OCI-LY1 (cell line): Measurements from ENCODE around the gene NOCT.

Experiments used
- H2AFZ ChIP-seq: fragments of 200-600 bp; sonication (generic), shearing (Covaris generic); 2 replicates; pipeline ENCODE4 v1.6.0; 2014; ENCODE audit warnings: antibody characterized with exemption, mild to moderate bottlenecking, low read length
- H3F3A ChIP-seq: fragments of 200-600 bp; sonication (generic), shearing (Covaris generic); 2 replicates; pipeline ENCODE4 v1.6.0; 2014; ENCODE audit warnings: mild to moderate bottlenecking, antibody characterized with exemption, low read length, moderate library complexity; ENCODE audit not compliant: insufficient read depth
- H3K27ac ChIP-seq: fragments of 200-600 bp; sonication (generic); 2 replicates; pipeline ENCODE4 v1.5.1; 2014; ENCODE audit warnings: low read length, mixed run types, mild to moderate bottlenecking, low read depth; ENCODE audit not compliant: poor library complexity, severe bottlenecking
- H3K27me3 ChIP-seq: fragments of 200-600 bp; sonication (generic); 2 replicates; pipeline ENCODE4 v1.6.0; 2014; ENCODE audit warnings: antibody characterized with exemption, mild to moderate bottlenecking, low read length, moderate library complexity; ENCODE audit not compliant: insufficient read depth
- H3K36me3 ChIP-seq: fragments of 200-600 bp; sonication (generic); 2 replicates; pipeline ENCODE4 v1.6.1; 2014; ENCODE audit warnings: mild to moderate bottlenecking, antibody characterized with exemption, low read length, moderate library complexity, mixed read lengths; ENCODE audit not compliant: insufficient read depth
- H3K4me1 ChIP-seq: fragments of 200-600 bp; sonication (generic); 2 replicates; pipeline ENCODE4 v1.5.1; 2014; ENCODE audit warnings: mild to moderate bottlenecking, low read length, moderate library complexity; ENCODE audit not compliant: insufficient read depth, severe bottlenecking
- H3K4me2 ChIP-seq: fragments of 200-600 bp; sonication (generic), shearing (Covaris generic); 2 replicates; pipeline ENCODE4 v1.6.1; 2014; ENCODE audit warnings: low read length
- H3K4me3 ChIP-seq: fragments of 200-600 bp; sonication (generic); 2 replicates; pipeline ENCODE4 v1.5.1; 2014; ENCODE audit warnings: low read length, low read depth, mild to moderate bottlenecking, mixed read lengths; ENCODE audit not compliant: poor library complexity, severe bottlenecking
- H3K79me2 ChIP-seq: fragments of 200-600 bp; shearing (Covaris generic); 2 replicates; pipeline ENCODE4 v1.6.1; 2016; ENCODE audit warnings: mixed run types, low read length, mixed read lengths; ENCODE audit not compliant: insufficient read depth
- H3K9ac ChIP-seq: fragments of 200-600 bp; sonication (generic), shearing (Covaris generic); 2 replicates; pipeline ENCODE4 v1.6.1; 2014; ENCODE audit warnings: mild to moderate bottlenecking, low read length, mixed read lengths
- H3K9me2 ChIP-seq: fragments of 200-600 bp; sonication (generic), shearing (Covaris generic); 2 replicates; pipeline ENCODE4 v1.6.1; 2014; ENCODE audit warnings: low read depth, mild to moderate bottlenecking, low read length, mixed read lengths
- H3K9me3 ChIP-seq: fragments of 200-600 bp; shearing (Covaris generic); 2 replicates; pipeline ENCODE4 v1.6.1; 2014; ENCODE audit warnings: low read length, mixed read lengths
- H4K20me1 ChIP-seq: fragments of 200-600 bp; sonication (generic), shearing (Covaris generic); 2 replicates; pipeline ENCODE4 v1.6.0; 2016; ENCODE audit warnings: mild to moderate bottlenecking, low read length; ENCODE audit not compliant: insufficient read depth
- EZH2 ChIP-seq: fragments of 200-600 bp; sonication (generic), shearing (Covaris generic); IDR thresholded peaks from 2 replicates; pipeline ENCODE4 v1.8.0; 2017; ENCODE audit warnings: borderline replicate concordance, mixed run types, mild to moderate bottlenecking, antibody characterized with exemption, low read length, moderate library complexity, mixed read lengths
- TF ChIP-seq, protein P1 (sequence below): fragments of 200-600 bp; sonication (generic), shearing (Covaris generic); IDR thresholded peaks from 2 replicates; pipeline ENCODE4 v1.5.1; 2017; ENCODE audit warnings: mild to moderate bottlenecking, antibody characterized with exemption, low read length, moderate library complexity, mixed read lengths

NOCT gene

DNA sequence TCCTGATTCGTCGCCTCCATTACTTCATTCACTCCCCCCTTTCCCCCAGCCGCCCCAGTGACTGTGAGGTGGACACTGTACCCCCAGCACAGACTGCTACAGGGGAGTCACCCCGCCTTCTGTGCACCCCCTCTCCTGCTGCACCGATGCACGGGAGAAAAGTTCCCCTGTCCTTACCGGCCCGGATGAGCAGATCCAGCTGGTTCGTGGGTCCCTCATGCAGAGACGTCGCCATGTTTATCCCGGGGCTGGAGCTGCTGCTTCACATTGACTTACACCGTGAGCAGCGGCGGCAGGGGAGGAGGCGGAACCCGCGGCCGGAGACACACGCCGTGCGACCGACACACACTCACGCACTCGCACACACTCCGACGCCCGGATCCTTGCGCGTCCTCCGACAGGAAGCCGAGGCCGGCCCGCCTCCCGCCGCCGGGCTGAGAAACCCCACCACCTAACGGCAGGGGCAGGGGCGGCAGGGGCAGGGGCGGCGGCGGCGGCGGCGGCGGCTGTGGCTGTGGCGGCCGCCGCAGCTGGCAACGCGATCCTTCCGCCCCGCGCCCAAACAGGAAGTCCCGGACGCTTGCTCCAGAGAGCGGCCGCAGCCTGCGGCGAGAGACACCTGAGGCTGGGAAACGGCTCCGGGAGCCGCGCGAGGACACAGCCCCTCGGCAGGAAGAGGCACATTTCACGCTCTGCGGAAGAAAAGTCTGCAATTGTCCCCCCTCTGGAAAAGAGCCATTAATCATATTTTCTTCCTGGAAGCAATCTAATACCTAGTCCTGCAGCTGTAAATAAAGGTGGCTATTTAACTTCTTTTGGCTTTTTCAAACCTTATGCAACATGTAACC is 68.6 kb downstream of the NOCT start:
- Histone ChIP-seq H3K4me3 (peak overlapping the region; percentile 97), H3K9ac (peak overlapping the region; percentile 95), H3K9me2 (no peaks in the 10 kb centered on the region), H3F3A (0 out of 2 replicates have a peak, but pooled peaks cover 10% of the 10 kb centered on the region), H3K27me3 (no peaks in the 10 kb centered on the region), H3K36me3 (peaks cover 9% of the 10 kb centered on the region; the same call in 1 of the 2 replicates), H2AFZ (peak overlapping the region; percentile 63), H3K9me3 (no peaks in the 10 kb centered on the region), H3K79me2 (peaks cover 40% of the 10 kb centered on the region), H4K20me1 (peaks cover 2% of the 10 kb centered on the region; the same call in 1 of the 2 replicates), H3K27ac (peak overlapping the region; percentile 96), H3K4me2 (peak overlapping the region; percentile 95), H3K4me1 (peaks cover 45% of the 10 kb centered on the region)
- TF ChIP-seq, protein P1, sequence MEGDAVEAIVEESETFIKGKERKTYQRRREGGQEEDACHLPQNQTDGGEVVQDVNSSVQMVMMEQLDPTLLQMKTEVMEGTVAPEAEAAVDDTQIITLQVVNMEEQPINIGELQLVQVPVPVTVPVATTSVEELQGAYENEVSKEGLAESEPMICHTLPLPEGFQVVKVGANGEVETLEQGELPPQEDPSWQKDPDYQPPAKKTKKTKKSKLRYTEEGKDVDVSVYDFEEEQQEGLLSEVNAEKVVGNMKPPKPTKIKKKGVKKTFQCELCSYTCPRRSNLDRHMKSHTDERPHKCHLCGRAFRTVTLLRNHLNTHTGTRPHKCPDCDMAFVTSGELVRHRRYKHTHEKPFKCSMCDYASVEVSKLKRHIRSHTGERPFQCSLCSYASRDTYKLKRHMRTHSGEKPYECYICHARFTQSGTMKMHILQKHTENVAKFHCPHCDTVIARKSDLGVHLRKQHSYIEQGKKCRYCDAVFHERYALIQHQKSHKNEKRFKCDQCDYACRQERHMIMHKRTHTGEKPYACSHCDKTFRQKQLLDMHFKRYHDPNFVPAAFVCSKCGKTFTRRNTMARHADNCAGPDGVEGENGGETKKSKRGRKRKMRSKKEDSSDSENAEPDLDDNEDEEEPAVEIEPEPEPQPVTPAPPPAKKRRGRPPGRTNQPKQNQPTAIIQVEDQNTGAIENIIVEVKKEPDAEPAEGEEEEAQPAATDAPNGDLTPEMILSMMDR, result no peak
- TF ChIP-seq EZH2, result no peak

DNA sequence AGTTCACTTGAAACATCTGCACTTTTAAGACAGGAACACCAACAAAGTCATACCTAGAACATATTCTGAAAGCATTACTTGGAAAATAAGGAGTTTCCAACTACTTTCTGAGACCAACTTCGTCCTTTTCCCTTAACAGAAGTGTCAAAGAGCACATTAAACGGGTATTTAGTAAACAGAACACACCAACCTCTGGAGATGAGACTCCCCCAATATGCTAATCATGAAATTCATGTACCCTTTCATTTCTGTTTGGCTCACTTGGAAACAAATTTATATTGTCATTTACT is 69.2 kb downstream of the NOCT start:
- no peaks in the 10 kb centered on the region for H3K27me3 ChIP-seq
- no peaks in the 10 kb centered on the region for H3K9me3 ChIP-seq
- H3K4me1 ChIP-seq, result peaks cover 41% of the 10 kb centered on the region
- H3K9me2 ChIP-seq, result no peaks in the 10 kb centered on the region
- peak overlapping the region; percentile 95 for H3K9ac ChIP-seq
- peak overlapping the region; percentile 96 for H3K27ac ChIP-seq
- H4K20me1 ChIP-seq, result peaks cover 2% of the 10 kb centered on the region; the same call in 1 of the 2 replicates
- H3K79me2 ChIP-seq, result peaks cover 34% of the 10 kb centered on the region
- peak overlapping the region; percentile 63 for H2AFZ ChIP-seq
- H3K36me3 ChIP-seq, result peaks cover 9% of the 10 kb centered on the region; the same call in 1 of the 2 replicates
- peak overlapping the region; percentile 97 for H3K4me3 ChIP-seq
- 0 out of 2 replicates have a peak, but pooled peaks cover 10% of the 10 kb centered on the region for H3F3A ChIP-seq
- H3K4me2 ChIP-seq, result peak overlapping the region; percentile 95
- TF ChIP-seq, protein P1, result no peak
- no peak for TF ChIP-seq EZH2

DNA sequence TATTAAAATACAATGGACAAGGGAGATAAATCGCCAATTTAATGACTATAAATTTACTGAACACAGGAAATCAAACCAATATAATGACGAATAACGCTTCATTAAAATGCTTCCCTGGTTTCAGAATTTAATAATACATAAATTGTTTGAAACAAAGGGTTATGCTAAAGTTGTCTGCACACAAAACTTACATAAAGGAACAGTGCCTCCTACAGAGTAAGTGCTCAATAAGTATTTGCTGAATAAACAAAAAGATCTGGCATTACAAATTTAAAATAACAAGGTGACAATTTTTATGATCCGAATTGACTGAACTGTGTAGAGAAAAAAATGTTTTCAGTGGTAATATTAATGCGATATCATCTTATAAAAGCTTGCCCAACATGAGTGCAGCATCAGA is 69.6 kb downstream of the NOCT start:
- H3K27me3 ChIP-seq, result no peaks in the 10 kb centered on the region
- peak overlapping the region; percentile 96 for H3K27ac ChIP-seq
- peaks cover 37% of the 10 kb centered on the region for H3K4me1 ChIP-seq
- peak overlapping the region; percentile 95 for H3K4me2 ChIP-seq
- H3K4me3 ChIP-seq, result peak overlapping the region; percentile 97
- peaks cover 6% of the 10 kb centered on the region; the same call in 1 of the 2 replicates for H3K36me3 ChIP-seq
- 0 out of 2 replicates have a peak, but pooled peaks cover 10% of the 10 kb centered on the region for H3F3A ChIP-seq
- no peaks in the 10 kb centered on the region for H3K9me3 ChIP-seq
- no peak for TF ChIP-seq EZH2
- TF ChIP-seq, protein P1, result no peak
- no peak overlapping the region for H2AFZ ChIP-seq
- H4K20me1 ChIP-seq, result peaks cover 2% of the 10 kb centered on the region; the same call in 1 of the 2 replicates
- no peaks in the 10 kb centered on the region for H3K9me2 ChIP-seq
- H3K9ac ChIP-seq, result no peak overlapping the region; the same call in 1 of the 2 replicates
- H3K79me2 ChIP-seq, result peaks cover 30% of the 10 kb centered on the region
